ENCODE data around the gene RAB3B. TPM values are rescaled to one million over a fixed set of nuclear protein-coding genes. Genes with fewer than 3 reads are reported as not detected.

The RAB3B gene
- total and polyA plus RNA-seq, 9 of the 15 experiments (the other 6 are each of a cell fraction or from before 2014, with no cell fraction given): 0.07 to 0.47 (median 0.27) TPM

- TF ChIP-seq TRIM25 (IDR thresholded peaks at IDR 0.05; ENCODE audit: borderline replicate concordance) (0 out of 2 replicates have a peak, but pooled peaks have one; percentile 40), MTA3 (IDR thresholded peaks at IDR 0.05; ENCODE audit: borderline replicate concordance) (no peak; the same call in 1 of the 2 replicates), ELF2 (CRISPR knock-in tag; IDR thresholded peaks at IDR 0.05) (0 out of 2 replicates have a peak, but pooled peaks have one; percentile 41), TEAD1 (CRISPR knock-in tag; IDR thresholded peaks at IDR 0.05) (0 out of 4 replicates have a peak, but pooled peaks of 1 of the 2 experiments have one; percentile 58), SMAD1 (IDR thresholded peaks at IDR 0.05; ENCODE audit: low read depth, low read length, partially characterized antibody) (peak; percentile 38), MYC (IDR thresholded peaks at IDR 0.05; ENCODE audit: low read depth, low read length) (no peak), MYC (CRISPR knock-in tag; IDR thresholded peaks at IDR 0.05; ENCODE audit: borderline replicate concordance, low read depth) (peak; percentile 26; the same call in 1 of the 2 replicates), PHB (CRISPR knock-in tag; IDR thresholded peaks at IDR 0.05) (peak; percentile 68; the same call in 1 of the 2 replicates), BRD9 (IDR thresholded peaks at IDR 0.05; ENCODE audit: low read depth, partially characterized antibody) (peak; percentile 11), LARP7 (IDR thresholded peaks at IDR 0.05) (peak; percentile 86; the same call in 1 of the 2 replicates), ZNF347 (CRISPR knock-in tag; IDR thresholded peaks at IDR 0.05; ENCODE audit: low read depth) (no peak), ZFP36 (IDR thresholded peaks at IDR 0.05; ENCODE audit: low read depth, low read length, partially characterized antibody) (no peak), ZNF431 (CRISPR knock-in tag; IDR thresholded peaks at IDR 0.05) (peak; percentile 58; the same call in 1 of the 2 replicates), ZNF263 (CRISPR knock-in tag; IDR thresholded peaks at IDR 0.05; ENCODE audit: borderline replicate concordance) (peak; percentile 48; the same call in 1 of the 2 replicates)
- TF ChIP-seq, protein P1, sequence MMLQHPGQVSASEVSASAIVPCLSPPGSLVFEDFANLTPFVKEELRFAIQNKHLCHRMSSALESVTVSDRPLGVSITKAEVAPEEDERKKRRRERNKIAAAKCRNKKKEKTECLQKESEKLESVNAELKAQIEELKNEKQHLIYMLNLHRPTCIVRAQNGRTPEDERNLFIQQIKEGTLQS (IDR thresholded peaks at IDR 0.05): no peak
- TF ChIP-seq, protein P1 (CRISPR knock-in tag; conservative IDR thresholded peaks at IDR 0.05): no peak
- TF ChIP-seq, protein P2, sequence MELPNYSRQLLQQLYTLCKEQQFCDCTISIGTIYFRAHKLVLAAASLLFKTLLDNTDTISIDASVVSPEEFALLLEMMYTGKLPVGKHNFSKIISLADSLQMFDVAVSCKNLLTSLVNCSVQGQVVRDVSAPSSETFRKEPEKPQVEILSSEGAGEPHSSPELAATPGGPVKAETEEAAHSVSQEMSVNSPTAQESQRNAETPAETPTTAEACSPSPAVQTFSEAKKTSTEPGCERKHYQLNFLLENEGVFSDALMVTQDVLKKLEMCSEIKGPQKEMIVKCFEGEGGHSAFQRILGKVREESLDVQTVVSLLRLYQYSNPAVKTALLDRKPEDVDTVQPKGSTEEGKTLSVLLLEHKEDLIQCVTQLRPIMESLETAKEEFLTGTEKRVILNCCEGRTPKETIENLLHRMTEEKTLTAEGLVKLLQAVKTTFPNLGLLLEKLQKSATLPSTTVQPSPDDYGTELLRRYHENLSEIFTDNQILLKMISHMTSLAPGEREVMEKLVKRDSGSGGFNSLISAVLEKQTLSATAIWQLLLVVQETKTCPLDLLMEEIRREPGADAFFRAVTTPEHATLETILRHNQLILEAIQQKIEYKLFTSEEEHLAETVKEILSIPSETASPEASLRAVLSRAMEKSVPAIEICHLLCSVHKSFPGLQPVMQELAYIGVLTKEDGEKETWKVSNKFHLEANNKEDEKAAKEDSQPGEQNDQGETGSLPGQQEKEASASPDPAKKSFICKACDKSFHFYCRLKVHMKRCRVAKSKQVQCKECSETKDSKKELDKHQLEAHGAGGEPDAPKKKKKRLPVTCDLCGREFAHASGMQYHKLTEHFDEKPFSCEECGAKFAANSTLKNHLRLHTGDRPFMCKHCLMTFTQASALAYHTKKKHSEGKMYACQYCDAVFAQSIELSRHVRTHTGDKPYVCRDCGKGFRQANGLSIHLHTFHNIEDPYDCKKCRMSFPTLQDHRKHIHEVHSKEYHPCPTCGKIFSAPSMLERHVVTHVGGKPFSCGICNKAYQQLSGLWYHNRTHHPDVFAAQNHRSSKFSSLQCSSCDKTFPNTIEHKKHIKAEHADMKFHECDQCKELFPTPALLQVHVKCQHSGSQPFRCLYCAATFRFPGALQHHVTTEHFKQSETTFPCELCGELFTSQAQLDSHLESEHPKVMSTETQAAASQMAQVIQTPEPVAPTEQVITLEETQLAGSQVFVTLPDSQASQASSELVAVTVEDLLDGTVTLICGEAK (IDR thresholded peaks at IDR 0.05): no peak
- TF ChIP-seq, protein P2 (CRISPR knock-in tag; IDR thresholded peaks at IDR 0.05): no peak
These were observed 112.2 kb downstream of the RAB3B start (continued) for GRCh38 chr1:51878308-51878615.
